GM18511 (cell line): ENCODE measurements around the gene STX10.

Source experiments
- ATAC-seq: cut with Tn5 transposase; IDR thresholded peaks from one replicate; pipeline ENCODE4 v1.9.1; 2021; ENCODE audit warnings: mild to moderate bottlenecking, moderate library complexity; ENCODE audit not compliant: unreplicated experiment

Gene STX10

DNA sequence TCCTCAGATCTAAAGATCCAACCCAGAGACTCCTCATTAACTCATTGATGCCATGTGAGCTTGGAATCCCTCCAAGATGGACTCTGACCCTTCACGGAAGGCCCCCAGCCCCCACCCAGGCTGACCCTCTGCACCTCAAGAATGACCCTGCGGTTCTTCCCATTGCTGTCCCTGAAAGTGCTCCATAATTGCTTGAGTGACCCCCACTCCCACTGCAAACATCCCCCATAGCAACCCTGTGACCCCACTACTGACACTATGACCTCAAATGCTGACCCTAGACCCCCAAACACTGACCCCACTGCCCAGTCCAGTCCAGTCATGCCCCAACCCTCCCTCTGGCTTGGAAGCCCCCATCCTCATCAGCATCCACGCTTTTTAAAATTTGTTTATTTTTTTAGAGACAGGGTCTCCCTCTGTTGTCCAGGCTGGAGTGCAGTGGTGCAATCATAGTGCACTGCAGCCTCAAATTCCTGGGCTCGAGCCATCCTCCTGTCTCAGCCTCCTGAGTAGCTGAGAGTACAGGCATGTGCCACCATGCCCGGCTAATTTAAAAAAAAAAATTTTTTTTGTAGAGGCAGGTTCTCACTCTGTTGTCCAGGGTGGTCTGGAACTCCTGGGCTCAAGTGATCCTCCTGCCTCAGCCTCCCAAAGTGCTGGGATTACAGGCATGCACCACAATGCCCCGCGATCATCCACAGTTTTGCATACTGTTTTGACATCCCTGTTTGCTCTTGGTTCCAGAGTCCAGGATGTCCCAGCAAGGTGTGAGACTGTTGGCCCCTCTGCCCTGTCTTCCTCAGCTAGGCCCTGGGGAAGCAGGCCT, 48.4 kb downstream of the STX10 start:
- no peak for ATAC-seq

GRCh38 chr19:13100841-13101589, 49.2 kb downstream of the STX10 start:
- ATAC-seq = no peak

DNA sequence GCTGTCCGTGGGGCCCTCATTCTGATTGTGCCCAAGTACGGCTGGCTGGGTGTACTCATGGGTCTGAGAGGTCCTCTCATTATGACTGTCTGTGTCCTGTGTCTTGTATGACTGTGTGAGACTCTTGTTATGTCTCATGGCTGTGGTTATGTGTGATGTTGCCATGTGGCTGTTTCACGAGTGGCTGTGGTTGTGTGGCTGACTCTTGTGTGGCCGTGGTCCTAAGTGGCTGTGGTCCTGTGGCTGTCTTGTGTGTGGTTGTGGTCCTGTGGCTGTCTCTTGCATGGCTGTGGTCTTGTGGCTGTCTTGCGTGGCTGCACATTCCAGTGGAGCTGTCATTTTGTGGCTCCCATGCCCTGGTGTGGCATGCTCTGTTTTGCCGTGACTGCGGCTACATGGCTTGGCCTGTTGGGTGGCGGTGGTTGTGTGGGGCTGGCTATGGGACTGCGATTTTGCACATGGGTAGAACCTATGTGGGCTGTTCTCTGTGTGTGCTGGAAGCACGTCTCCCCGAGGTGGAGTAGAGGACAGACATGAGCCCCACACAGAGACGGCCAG, 50.1 kb downstream of the STX10 start:
- no peak for ATAC-seq

GRCh38 chr19:13099073-13099999, 50.8 kb downstream of the STX10 start:
- ATAC-seq = no peak

GRCh38 chr19:13098277-13099072, 51.7 kb downstream of the STX10 start:
- ATAC-seq = no peak

DNA sequence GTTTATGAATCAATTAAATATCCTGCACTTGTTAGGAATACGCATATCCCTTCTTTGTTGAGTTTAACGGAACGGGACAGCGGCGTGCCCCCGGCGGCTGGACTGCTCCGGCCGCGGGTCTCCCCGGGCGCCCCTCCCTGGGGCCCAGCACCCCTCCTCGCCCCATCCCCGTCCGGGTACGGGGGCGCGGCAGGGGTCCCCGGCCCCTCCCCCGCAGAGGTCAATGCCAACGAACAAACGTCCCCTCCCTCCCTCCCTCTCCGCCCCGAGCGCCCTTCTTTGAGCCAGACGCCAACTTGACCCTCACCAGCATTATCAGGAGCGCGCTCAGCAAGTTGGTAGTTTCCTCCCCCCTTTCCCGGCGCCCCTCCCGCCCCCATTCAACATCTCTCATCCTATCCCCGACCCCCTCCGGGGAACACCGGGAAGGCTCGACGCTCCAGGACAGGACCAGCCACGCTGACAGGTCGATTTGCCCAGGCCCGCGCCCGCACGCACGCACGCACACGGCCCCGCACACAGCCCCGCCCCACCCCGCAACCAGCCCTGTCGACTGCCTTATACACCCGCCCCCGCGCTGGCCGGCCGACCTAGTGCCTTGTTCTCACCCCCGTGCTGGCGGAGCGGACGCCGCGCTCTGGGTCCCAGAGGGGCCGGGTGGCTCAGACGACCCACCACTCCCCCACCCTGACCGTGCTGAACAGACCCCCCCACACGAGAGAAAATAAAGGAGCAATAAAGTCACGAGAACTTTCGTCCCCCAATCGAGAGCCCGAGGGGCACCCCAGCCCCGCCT, 52.5 kb downstream of the STX10 start:
- no peak for ATAC-seq

DNA sequence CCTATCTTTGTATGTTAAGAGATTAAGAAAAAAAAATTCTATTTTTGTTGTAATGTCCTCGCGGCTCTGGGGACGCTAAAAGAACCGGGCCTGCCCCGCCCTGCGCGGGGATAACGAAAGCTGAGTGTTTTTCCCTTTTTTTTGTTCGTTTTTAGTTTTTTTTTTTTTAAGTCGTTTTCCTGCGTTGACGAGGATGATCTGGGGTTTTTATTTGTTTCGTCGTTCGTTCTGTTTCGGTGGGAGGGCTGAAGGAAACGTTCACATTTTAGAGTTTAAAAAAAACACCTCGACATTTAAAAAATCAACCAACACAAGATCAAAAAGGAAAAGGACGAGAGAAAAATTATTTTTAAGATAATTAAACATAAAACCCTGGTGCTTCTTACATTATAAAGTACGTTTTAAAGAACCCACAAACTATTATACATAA, 53.1 kb downstream of the STX10 start:
- ATAC-seq = no peak

GRCh38 chr19:13095934-13096927, 53.9 kb downstream of the STX10 start:
- ATAC-seq = no peak

DNA sequence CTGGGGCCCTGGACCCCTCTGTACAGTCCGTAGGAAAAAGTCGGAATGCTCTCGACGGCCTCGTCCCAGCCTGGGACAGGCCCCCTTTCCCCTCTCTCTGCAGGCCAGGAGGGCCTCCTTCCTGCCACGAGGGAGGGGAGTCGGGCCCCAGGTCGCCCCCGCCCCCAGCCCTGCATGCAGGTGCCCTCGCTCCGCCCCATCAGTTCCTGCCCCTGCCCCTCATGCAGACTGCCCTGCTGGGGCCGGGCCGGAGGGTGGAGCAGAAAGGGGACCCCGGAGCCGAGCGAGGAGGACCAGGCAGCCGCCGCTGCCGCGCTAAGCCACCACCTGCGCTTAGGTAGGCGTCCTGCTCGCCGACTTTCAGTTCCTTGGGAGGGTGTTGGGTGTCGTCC, 54.8 kb downstream of the STX10 start:
- ATAC-seq = no peak

- no peak for ATAC-seq
Measured at GRCh38 chr19:13094771-13095392, 55.3 kb downstream of the STX10 start.

DNA sequence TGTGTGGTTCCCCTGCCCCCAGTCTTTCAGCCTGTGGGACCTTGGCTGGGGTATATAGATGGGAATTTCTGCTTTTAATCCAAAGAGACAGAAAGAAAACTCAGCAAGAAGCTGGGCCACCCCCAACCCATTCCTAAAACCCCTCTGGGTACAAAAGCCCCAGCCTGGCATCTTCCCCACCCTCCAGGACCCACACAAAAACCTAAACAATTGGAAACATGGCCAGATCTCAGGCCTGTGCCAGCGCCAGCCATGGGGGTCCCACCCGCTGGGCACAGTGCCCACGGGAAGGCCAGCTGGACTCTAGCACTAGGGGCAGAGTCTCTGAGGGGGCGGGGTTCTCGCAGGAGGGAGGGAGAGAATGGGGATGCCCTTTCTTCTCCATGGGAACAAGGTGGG, 56.1 kb downstream of the STX10 start:
- ATAC-seq = no peak
